ENCODE measurements around the gene MTA1. TPM values are rescaled to one million over a fixed set of nuclear protein-coding genes. Genes with fewer than 3 reads are reported as not detected.

MTA1 gene
- total RNA-seq, 4 donors from 2014 or later, result 67.5 to 213 (median 95.3) TPM

DNA sequence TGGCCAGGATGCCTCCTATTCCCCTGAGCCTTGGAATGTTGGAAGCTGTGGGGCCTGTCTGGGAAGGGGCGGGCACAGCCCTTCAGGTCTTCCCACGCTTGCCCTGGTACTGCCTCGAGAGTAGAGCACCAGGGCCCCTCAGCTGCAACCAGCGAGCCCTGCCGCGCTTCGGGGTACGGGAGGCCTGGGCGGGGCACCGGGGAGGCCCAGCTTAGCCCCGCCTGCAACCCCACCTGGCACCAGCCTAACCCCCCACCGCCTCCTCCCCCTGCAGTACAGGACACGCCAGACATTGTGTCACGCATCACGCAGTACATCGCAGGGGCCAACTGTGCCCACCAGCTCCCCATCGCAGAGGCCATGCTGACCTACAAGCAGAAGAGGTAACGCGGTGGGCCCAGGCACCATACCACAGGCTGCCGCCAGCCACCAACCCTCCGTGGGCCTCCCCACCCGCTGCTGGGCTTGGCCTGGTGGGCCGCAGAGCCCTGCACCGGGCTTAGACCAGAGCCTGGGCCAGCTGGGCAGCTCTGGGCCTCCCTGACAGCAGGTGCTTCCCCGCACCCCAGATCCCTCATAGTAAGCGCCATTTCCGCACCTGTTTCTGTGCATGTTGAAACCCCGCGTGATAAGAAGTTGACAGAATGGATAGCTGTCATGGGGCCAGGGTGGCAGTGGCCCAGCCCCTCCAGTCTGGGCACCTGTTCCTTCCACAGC, 34.9 kb upstream of the MTA1 start:
- no peak for TF ChIP-seq EP300 (IDR thresholded peaks at IDR 0.05)
- TF ChIP-seq, protein P1, sequence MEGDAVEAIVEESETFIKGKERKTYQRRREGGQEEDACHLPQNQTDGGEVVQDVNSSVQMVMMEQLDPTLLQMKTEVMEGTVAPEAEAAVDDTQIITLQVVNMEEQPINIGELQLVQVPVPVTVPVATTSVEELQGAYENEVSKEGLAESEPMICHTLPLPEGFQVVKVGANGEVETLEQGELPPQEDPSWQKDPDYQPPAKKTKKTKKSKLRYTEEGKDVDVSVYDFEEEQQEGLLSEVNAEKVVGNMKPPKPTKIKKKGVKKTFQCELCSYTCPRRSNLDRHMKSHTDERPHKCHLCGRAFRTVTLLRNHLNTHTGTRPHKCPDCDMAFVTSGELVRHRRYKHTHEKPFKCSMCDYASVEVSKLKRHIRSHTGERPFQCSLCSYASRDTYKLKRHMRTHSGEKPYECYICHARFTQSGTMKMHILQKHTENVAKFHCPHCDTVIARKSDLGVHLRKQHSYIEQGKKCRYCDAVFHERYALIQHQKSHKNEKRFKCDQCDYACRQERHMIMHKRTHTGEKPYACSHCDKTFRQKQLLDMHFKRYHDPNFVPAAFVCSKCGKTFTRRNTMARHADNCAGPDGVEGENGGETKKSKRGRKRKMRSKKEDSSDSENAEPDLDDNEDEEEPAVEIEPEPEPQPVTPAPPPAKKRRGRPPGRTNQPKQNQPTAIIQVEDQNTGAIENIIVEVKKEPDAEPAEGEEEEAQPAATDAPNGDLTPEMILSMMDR (IDR thresholded peaks at IDR 0.05), result no peak
- no peak for TF ChIP-seq POLR2A (IDR thresholded peaks at IDR 0.05)
- no peak overlapping the region for H3K4me3 ChIP-seq
- H3K27ac ChIP-seq, result no peak overlapping the region
- DNase-seq (ENCODE audit: low spot score in 2 of 2), result no peak
- 95 to 100% methylated on average over 10 to 27 of the region's 29 CpGs for WGBS, 2 donors
- peaks cover 0 to 92% (median 4%) of the 10 kb centered on the region in 3 donors for H3K36me3 ChIP-seq
- peaks cover 0 to 17% (median 3%) of the 10 kb centered on the region in 4 donors for H3K4me1 ChIP-seq
- H3K27me3 ChIP-seq, result no peaks in the 10 kb centered on the region
- H3K9me3 ChIP-seq, result no peaks in the 10 kb centered on the region

DNA sequence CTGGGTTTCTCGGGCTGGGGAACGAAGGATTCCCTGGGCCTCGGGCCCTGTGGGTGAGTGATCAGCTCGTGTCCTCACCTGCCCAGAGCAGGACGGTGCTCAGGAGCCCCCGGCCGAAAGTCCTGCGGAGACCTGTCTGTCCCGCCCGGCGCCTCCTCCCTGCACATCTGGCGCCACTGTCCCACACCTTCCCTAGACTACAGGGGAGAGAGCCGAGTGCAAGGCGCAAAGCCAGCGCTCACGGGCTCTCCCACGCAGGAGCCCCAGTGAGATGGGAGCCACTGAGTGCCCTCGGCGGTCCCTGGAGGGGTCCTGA, 34.3 kb upstream of the MTA1 start:
- no peak for DNase-seq (ENCODE audit: low spot score in 2 of 2)
- WGBS, 2 donors, result 93% methylated on average over 16 to 19 of the region's 19 CpGs
- H3K4me3 ChIP-seq, result no peak overlapping the region

DNA sequence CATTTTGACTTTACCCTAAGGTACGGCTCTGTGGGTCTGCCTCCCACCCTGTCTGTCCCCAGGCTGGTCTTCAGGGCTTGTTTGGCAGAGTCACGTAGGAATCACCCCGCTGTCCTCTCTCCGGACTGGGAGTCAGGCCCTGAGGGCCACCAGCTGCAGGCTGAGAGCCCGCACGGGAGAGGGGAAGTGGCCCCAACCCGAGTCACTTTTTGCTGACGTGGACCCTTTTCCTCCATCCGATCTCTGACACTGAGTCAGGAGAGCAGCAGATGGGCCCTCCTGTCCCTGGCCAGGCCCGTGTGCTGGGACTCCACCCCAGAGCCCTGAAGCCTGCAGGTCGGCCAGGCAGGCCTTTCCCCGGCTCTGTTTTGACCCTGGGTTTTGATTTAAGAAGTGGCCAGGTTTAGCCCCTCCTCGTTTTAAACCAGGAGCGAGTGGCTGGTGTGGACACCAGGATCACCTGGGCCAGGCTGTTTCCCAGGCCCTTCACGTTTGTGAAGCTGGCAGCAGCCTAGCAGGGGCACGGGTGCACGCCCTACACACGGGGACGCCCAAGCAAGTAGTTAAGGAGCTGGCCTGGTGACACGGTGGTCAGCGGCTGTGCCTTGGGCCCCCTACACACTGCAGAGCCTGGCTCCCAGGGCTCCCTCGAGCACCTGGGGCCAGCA, 33.8 kb upstream of the MTA1 start:
- Histone ChIP-seq H3K27me3 (no peaks in the 10 kb centered on the region), H3K27ac (no peak overlapping the region), H3K4me3 (no peak overlapping the region), H3K9me3 (no peaks in the 10 kb centered on the region), H3K4me1 (peaks cover 0 to 28% (median 10%) of the 10 kb centered on the region in 4 donors), H3K36me3 (peaks cover 0 to 89% (median 4%) of the 10 kb centered on the region in 3 donors)
- WGBS, 2 donors, result 87 to 93% methylated on average over 16 to 18 of the region's 22 CpGs
- TF ChIP-seq, protein P1 (IDR thresholded peaks at IDR 0.05), result no peak
- TF ChIP-seq POLR2A (IDR thresholded peaks at IDR 0.05) (no peak), EP300 (IDR thresholded peaks at IDR 0.05) (no peak)
- DNase-seq (ENCODE audit: low spot score in 2 of 2), result no peak

More for the DNA sequence above, 34.3 kb upstream of the MTA1 start:
- TF ChIP-seq POLR2A (IDR thresholded peaks at IDR 0.05), result no peak
- no peaks in the 10 kb centered on the region for H3K9me3 ChIP-seq
- H3K4me1 ChIP-seq, result peaks cover 0 to 22% (median 7%) of the 10 kb centered on the region in 4 donors
- no peaks in the 10 kb centered on the region for H3K27me3 ChIP-seq
- H3K27ac ChIP-seq, result no peak overlapping the region
- peaks cover 0 to 89% (median 4%) of the 10 kb centered on the region in 3 donors for H3K36me3 ChIP-seq

DNA sequence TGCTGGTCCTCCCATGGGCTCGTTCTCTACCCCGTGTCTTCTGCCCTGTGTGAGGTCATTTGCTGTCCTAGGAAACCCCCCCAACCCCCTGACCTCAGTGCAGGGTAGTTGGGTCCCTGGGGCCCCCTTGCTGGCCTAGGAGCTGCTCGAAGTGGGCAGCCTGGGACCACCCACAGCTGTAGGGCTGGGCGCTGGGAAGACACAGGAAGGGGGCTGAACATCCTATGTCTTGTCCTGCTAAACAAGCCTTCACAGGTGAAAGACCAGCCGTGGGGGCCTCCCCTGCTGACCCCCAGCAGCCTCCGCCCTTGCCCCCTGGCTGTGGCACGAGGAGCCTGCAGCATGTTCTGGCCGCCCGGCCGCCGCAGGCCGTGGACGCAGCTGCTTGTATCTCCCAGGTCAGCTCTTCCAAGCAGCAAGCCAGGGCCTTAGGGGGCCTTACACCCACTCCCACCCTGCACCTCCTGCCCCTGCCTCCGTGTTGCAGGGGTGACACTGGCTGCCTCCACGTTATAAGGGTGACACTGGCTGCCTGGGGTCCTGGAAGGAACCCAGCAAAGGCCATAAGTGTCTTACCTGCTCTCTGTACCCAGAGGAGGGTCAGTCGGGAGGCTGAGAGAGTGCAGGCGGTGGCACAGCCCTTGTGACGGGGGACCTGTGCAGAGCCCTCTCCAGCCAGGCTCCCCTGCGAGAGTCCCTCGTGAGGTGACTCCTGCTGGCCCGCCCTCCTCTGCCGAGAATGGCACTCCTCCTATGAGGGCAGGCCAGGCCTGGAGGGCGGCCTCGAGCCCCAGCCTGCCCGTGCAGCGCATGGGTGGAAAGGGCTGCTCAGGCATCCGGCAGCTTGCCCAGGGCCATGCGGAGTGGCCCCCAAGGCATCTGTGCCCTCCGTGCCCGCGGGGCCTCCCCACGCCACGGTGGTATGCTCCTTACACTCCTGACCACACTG, 32.8 kb upstream of the MTA1 start:
- WGBS, 2 donors, result 86 to 87% methylated on average over 17 to 32 of the region's 33 CpGs
- Histone ChIP-seq H3K9me3 (no peaks in the 10 kb centered on the region), H3K36me3 (peaks cover 0 to 89% (median 4%) of the 10 kb centered on the region in 3 donors), H3K27ac (no peak overlapping the region), H3K4me3 (no peak overlapping the region), H3K4me1 (peaks cover 0 to 29% (median 10%) of the 10 kb centered on the region in 4 donors), H3K27me3 (no peaks in the 10 kb centered on the region)
- TF ChIP-seq, protein P1 (IDR thresholded peaks at IDR 0.05), result no peak
- TF ChIP-seq POLR2A (IDR thresholded peaks at IDR 0.05), result no peak
- DNase-seq (ENCODE audit: low spot score in 2 of 2), result no peak

DNA sequence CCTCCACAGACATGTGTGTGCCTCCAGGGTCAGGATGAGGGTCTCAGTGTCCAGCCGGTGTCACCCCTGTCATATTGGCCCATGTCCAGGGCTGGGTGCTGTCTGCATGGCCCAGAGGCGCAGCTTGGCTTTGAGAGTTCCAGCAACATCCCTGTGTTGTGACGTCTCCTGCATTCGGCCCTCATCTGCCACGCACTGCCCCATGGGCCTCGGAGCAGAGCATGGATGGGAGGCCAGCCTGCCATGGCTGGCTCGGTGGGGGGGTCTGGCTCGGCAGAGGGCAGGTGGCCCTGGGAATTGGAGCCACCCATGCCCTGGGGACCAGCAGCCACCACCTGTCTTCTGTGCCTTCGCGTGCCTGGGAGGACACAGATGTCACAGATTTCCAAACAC, 32.1 kb upstream of the MTA1 start:
- DNase-seq (ENCODE audit: low spot score in 2 of 2), result no peak
- Histone ChIP-seq H3K4me1 (peaks cover 0 to 29% (median 10%) of the 10 kb centered on the region in 4 donors), H3K36me3 (peaks cover 0 to 89% (median 4%) of the 10 kb centered on the region in 3 donors), H3K27ac (no peak overlapping the region), H3K9me3 (no peaks in the 10 kb centered on the region), H3K27me3 (no peaks in the 10 kb centered on the region), H3K4me3 (no peak overlapping the region)
- TF ChIP-seq, protein P1 (IDR thresholded peaks at IDR 0.05), result no peak
- no peak for TF ChIP-seq POLR2A (IDR thresholded peaks at IDR 0.05)
- no peak for TF ChIP-seq EP300 (IDR thresholded peaks at IDR 0.05)
- WGBS, 2 donors, result 90% methylated on average over 10 of the region's 10 CpGs
